Activated CD8-positive, alpha-beta memory T cell treated with anti-CD3 and anti-CD28 coated beads, Interleukin-2, amount 10 ng/mL, durations not matched to agents 7 days and 5 days (primary cell): ENCODE results near the gene CMTM7. TPM values are rescaled to one million over a fixed set of nuclear protein-coding genes. Genes with fewer than 3 reads are reported as not detected.
"Not testable (repeated sequence)": the region's sequence is repeated elsewhere in the genome, so short reads cannot be mapped to it uniquely, and the experiment has no call there.

Experiments
- ATAC-seq: fragments of 150-1000 bp; cut with Tn5 transposase; one replicate; pipeline ENCODE4 v1.10.0; 2021; ENCODE audit warnings: moderate library complexity
- CTCF ChIA-PET: fragments of 350-600 bp; sonication (Branson Sonifier 250); formaldehyde crosslinking; loops from one replicate; lab custom pipeline; 2021; ENCODE audit warnings: antibody characterized with exemption; lab: Charles Lee
- DNase-seq: peaks from one replicate; pipeline ENCODE4 v3.0.0-alpha.2; 2020
- H3K27ac Mint-ChIP-seq: one replicate; pipeline ENCODE4 v1.8.0; 2021; ENCODE audit warnings: mild to moderate bottlenecking, mixed read lengths
- H3K27me3 Mint-ChIP-seq: one replicate; pipeline ENCODE4 v1.8.0; 2021; ENCODE audit warnings: mixed read lengths
- H3K36me3 Mint-ChIP-seq: one replicate; pipeline ENCODE4 v1.8.0; 2021; ENCODE audit warnings: mild to moderate bottlenecking, mixed read lengths
- H3K4me1 Mint-ChIP-seq: one replicate; pipeline ENCODE4 v1.8.0; 2021; ENCODE audit warnings: mixed read lengths
- H3K4me3 Mint-ChIP-seq: one replicate; pipeline ENCODE4 v1.8.0; 2021; ENCODE audit warnings: mild to moderate bottlenecking, moderate library complexity, mixed read lengths
- H3K9me3 Mint-ChIP-seq: one replicate; pipeline ENCODE4 v1.8.0; 2022; ENCODE audit warnings: low read depth, mixed read lengths
- total RNA-seq, 2 experiments: library from RNA; stranded (reverse); gene quantifications; one replicate each; pipeline ENCODE4 v1.2.3, GENCODE V29; 2021

CMTM7 gene
- total RNA-seq, 2 experiments from 2014 or later, result 42.6 to 49.8 TPM

DNA sequence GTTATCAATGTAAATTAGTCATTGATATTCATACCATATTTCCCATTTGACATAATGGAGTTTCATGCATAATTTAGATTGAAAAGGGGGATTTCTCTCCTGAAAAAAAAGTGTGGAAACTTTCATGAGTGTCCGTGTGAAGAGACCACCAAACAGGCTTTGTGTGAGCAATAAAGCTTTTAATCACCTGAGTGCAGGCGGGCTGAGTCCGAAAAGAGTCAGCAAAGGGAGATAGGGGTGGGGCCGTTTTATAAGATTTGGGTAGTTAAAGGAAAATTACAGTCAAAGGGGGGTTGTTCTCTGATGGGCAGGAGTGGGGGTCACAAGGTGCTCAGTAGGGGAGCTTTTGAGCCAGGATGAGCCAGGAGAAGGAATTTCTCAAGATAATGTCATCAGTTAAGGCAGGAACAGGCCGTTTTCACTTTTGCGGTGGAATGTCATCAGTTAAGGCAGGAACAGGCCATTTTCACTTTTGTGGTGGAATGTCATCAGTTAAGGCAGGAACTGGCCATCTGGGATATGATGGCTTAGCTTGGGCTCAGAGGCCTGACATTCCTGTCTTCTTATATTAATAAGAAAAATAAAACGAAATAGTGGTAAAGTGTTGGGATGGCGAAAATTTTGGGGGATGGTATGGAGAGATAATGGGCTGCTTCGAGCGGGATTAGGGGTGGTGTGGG, 69.3 kb downstream of the CMTM7 start:
- DNase-seq, result peak; percentile 39
- H3K36me3 Mint-ChIP-seq, H3K9me3 Mint-ChIP-seq, H3K27me3 Mint-ChIP-seq, H3K27ac Mint-ChIP-seq, ATAC-seq: not testable (repeated sequence)
- CTCF ChIA-PET, result interaction anchor here (1.0 to 3.4 kb wide), 9 partner anchors 8 to 163 kb away, joined by 3 to 15 read pairs (median 6); no protein-coding TSS in a partner anchor
- Mint-ChIP-seq H3K4me1 (peaks cover 22% of the 10 kb centered on the region), H3K4me3 (peak overlapping the region; percentile 67)

DNA sequence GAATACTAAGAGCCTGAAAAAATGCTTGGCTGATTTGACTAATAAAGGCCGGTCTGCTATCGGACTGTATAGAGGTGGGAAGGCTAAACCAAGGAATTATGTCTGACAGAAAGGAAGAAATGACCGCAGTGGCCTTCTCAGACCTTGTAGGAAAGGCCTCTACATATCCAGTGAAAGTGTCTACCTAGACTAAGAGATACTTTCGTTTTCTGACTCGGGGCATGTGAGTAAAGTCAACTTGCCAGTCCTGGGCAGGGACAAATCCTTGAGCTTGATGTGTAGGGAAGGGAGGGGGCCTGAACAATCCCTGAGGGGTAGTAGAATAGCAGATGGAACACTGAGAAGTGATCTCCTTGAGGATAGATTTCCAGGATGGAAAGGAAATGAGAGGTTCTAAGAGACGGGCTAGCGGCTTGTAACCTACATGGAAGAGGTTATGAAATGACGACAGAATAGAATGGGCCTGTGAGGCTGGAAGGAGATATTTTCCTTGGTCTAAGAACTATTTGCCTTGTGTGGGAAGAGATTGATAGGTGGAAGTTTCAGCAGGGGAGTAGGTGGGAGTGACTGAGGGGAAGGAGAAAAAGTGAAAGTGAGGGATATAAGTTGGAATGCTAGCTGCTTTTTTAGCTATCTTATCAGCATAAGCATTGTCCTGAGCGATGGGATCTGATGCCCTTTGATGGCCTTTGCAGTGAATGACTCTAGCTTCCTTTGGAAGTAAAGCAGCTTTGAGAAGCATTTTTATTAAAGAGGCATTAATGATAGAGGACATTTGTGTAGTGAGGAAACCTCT, 70.7 kb downstream of the CMTM7 start:
- not testable (repeated sequence) for H3K4me3 Mint-ChIP-seq, ATAC-seq
- CTCF ChIA-PET, result interaction anchor here (0.8 to 2.2 kb wide), 4 partner anchors 24 to 88 kb away, joined by 3 to 6 read pairs (median 4); no protein-coding TSS in a partner anchor

GRCh38 chr3:32463415-32463814, 71.8 kb downstream of the CMTM7 start:
- DNase-seq, H3K27ac Mint-ChIP-seq, H3K36me3 Mint-ChIP-seq, H3K9me3 Mint-ChIP-seq, ATAC-seq, H3K4me3 Mint-ChIP-seq, H3K27me3 Mint-ChIP-seq: not testable (repeated sequence)
- H3K4me1 Mint-ChIP-seq, result peaks cover 12% of the 10 kb centered on the region
- CTCF ChIA-PET, result interaction anchor here (1.3 kb wide), 1 partner anchor 39 kb away, joined by 3 read pairs; no protein-coding TSS in a partner anchor

More for the DNA sequence above, 70.7 kb downstream of the CMTM7 start:
- H3K9me3 Mint-ChIP-seq, H3K36me3 Mint-ChIP-seq, H3K27me3 Mint-ChIP-seq, H3K27ac Mint-ChIP-seq: not testable (repeated sequence)
- peak; percentile 42 for DNase-seq
- peaks cover 17% of the 10 kb centered on the region for H3K4me1 Mint-ChIP-seq

- not testable (repeated sequence) for H3K36me3 Mint-ChIP-seq, ATAC-seq, H3K9me3 Mint-ChIP-seq, H3K27ac Mint-ChIP-seq, H3K27me3 Mint-ChIP-seq, H3K4me3 Mint-ChIP-seq, DNase-seq
- CTCF ChIA-PET, result interaction anchor here (1.8 kb wide), 1 partner anchor 89 kb away, joined by 6 read pairs; no protein-coding TSS in a partner anchor
- peaks cover 23% of the 10 kb centered on the region for H3K4me1 Mint-ChIP-seq
Measured at GRCh38 chr3:32464726-32465125, 73.1 kb downstream of the CMTM7 start.

GRCh38 chr3:32466808-32467207, 75.2 kb downstream of the CMTM7 start:
- ATAC-seq, H3K27me3 Mint-ChIP-seq, H3K36me3 Mint-ChIP-seq, H3K27ac Mint-ChIP-seq, H3K9me3 Mint-ChIP-seq, DNase-seq, H3K4me3 Mint-ChIP-seq: not testable (repeated sequence)
- H3K4me1 Mint-ChIP-seq, result peaks cover 37% of the 10 kb centered on the region
- CTCF ChIA-PET, result interaction anchor here (0.7 to 5.8 kb wide), 19 partner anchors 10 to 290 kb away, joined by 3 to 114 read pairs (median 12); partner anchors contain the start of gene CMTM7

DNA sequence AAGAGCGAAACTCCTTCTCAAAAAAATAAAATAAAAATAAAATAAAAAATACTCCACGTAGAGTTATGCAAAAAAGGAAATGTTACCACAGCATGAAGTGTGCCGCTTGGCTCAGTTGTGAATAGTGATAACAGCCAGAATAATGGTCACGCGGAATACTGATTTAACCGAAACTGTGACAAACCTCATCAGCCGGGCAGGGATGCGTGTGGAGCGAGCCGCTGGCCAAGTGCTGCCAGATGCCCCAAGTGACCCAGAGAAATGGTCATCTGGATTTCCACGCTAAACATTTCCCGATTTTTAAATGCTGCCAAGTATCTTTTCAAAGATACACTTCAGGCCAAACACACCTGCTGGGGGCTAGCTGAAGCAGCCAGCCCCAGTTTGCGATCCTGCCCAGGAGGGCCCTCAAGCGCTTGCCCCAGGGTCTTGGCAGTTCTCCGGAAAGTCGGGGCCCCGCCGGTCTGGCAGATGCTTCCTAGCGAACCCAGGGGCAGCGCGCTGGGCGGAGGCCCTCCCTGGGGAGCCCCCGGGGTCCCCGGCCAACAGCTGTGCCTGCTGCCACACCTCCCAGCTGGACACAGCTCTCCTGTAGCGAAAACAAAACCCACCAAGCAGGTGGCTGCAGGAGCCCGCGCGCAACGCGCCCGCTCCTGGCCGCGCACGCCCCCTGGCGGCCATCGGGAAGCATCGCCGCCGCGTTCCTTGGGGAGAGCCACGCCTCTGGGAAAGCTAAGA, 75.8 kb downstream of the CMTM7 start:
- H3K4me3 Mint-ChIP-seq, result peak overlapping the region; percentile 9
- no peaks in the 10 kb centered on the region for H3K27me3 Mint-ChIP-seq

GRCh38 chr3:32469151-32469874, 77.7 kb downstream of the CMTM7 start:
- Mint-ChIP-seq H3K4me1 (peaks cover 42% of the 10 kb centered on the region), H3K27me3 (no peaks in the 10 kb centered on the region), H3K27ac (peak overlapping the region; percentile 39), H3K36me3 (peaks cover 21% of the 10 kb centered on the region), H3K4me3 (no peak overlapping the region), H3K9me3 (no peaks in the 10 kb centered on the region)
- DNase-seq (no peak), ATAC-seq (peak; percentile 6)
- CTCF ChIA-PET, result interaction anchor here (0.9 to 5.8 kb wide), 18 partner anchors 7 to 293 kb away, joined by 3 to 114 read pairs (median 8); no protein-coding TSS in a partner anchor

More for the DNA sequence above, 75.8 kb downstream of the CMTM7 start:
- peaks cover 11% of the 10 kb centered on the region for H3K36me3 Mint-ChIP-seq
- H3K9me3 Mint-ChIP-seq, result no peaks in the 10 kb centered on the region
- DNase-seq (peak; percentile 78), ATAC-seq (peak; percentile 94)
- CTCF ChIA-PET, result interaction anchor here (0.7 to 5.8 kb wide), 42 partner anchors 8 to 735 kb away, joined by 3 to 114 read pairs (median 10); partner anchors contain the start of genes CMTM6 and CMTM7
- H3K27ac Mint-ChIP-seq, result no peak overlapping the region
- peaks cover 38% of the 10 kb centered on the region for H3K4me1 Mint-ChIP-seq

GRCh38 chr3:32470362-32470761, 78.7 kb downstream of the CMTM7 start:
- H3K9me3 Mint-ChIP-seq, result no peaks in the 10 kb centered on the region
- DNase-seq, result no peak
- CTCF ChIA-PET, result interaction anchor here (0.7 to 5.8 kb wide), 13 partner anchors 11 to 294 kb away, joined by 3 to 114 read pairs (median 6); no protein-coding TSS in a partner anchor
- no peak overlapping the region for H3K27ac Mint-ChIP-seq
- peaks cover 42% of the 10 kb centered on the region for H3K4me1 Mint-ChIP-seq
- H3K27me3 Mint-ChIP-seq, result no peaks in the 10 kb centered on the region
- no peak for ATAC-seq
- peaks cover 24% of the 10 kb centered on the region for H3K36me3 Mint-ChIP-seq
- H3K4me3 Mint-ChIP-seq, result no peak overlapping the region

GRCh38 chr3:32471246-32471645, 79.6 kb downstream of the CMTM7 start:
- Mint-ChIP-seq H3K4me1 (peaks cover 40% of the 10 kb centered on the region), H3K36me3 (peaks cover 26% of the 10 kb centered on the region), H3K4me3 (no peak overlapping the region), H3K9me3 (no peaks in the 10 kb centered on the region), H3K27ac (no peak overlapping the region), H3K27me3 (no peaks in the 10 kb centered on the region)
- DNase-seq (no peak), ATAC-seq (no peak)
- CTCF ChIA-PET, result interaction anchor here (5.8 kb wide), 1 partner anchor 98 kb away, joined by 114 read pairs; no protein-coding TSS in a partner anchor

GRCh38 chr3:32472151-32472550, 80.5 kb downstream of the CMTM7 start:
- H3K9me3 Mint-ChIP-seq, H3K27ac Mint-ChIP-seq, ATAC-seq, H3K27me3 Mint-ChIP-seq, H3K4me3 Mint-ChIP-seq, DNase-seq: not testable (repeated sequence)
- CTCF ChIA-PET, result interaction anchor here (0.9 kb wide), 1 partner anchor 97 kb away, joined by 5 read pairs; no protein-coding TSS in a partner anchor
- Mint-ChIP-seq H3K36me3 (peaks cover 32% of the 10 kb centered on the region), H3K4me1 (peaks cover 37% of the 10 kb centered on the region)

DNA sequence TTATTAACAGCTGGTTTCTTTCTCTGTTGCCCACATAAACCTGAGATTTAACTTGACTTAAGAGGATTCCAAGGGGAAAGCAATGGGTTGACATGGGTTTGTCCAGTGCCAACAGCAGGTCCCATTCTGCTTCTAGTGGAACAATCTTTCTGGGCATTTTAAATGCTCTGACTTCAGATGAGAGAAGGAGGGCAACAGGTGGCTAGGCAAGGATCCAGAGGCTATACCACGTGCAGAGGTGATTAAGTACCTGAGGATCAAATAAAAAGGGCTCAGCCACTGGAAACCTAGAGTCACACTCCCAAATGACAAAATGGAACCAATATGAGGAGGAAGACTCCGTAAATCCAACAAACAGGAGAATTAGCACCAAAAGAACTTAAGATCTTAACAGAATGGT, 82.5 kb downstream of the CMTM7 start:
- H3K4me1 Mint-ChIP-seq, result peaks cover 25% of the 10 kb centered on the region
- no peaks in the 10 kb centered on the region for H3K27me3 Mint-ChIP-seq
- no peak overlapping the region for H3K4me3 Mint-ChIP-seq
- ATAC-seq (no peak), DNase-seq (no peak)
- no peaks in the 10 kb centered on the region for H3K9me3 Mint-ChIP-seq
- H3K27ac Mint-ChIP-seq, result no peak overlapping the region
- CTCF ChIA-PET, result interaction anchor here (1.0 to 2.2 kb wide), 3 partner anchors 35 to 102 kb away, joined by 4 to 9 read pairs (median 4); no protein-coding TSS in a partner anchor
- H3K36me3 Mint-ChIP-seq, result peaks cover 39% of the 10 kb centered on the region

- Mint-ChIP-seq H3K4me1 (peaks cover 16% of the 10 kb centered on the region), H3K4me3 (no peak overlapping the region), H3K27me3 (no peaks in the 10 kb centered on the region), H3K9me3 (no peaks in the 10 kb centered on the region), H3K36me3 (peaks cover 54% of the 10 kb centered on the region), H3K27ac (no peak overlapping the region)
- ATAC-seq (no peak), DNase-seq (no peak)
- CTCF ChIA-PET, result interaction anchor here (0.9 to 2.2 kb wide), 3 partner anchors 10 to 21 kb away, joined by 3 to 8 read pairs (median 4); no protein-coding TSS in a partner anchor
Measured at GRCh38 chr3:32480604-32481003, 89.0 kb downstream of the CMTM7 start.
